ENCODE measurements around the gene WDFY3.

Gene WDFY3

GRCh38 chr4:84848432-84848831 is 118.1 kb downstream of the WDFY3 start:
- DNase-seq (ENCODE audit: low read depth in 1 of 2, low spot score in 1 of 2): no peak
- Histone ChIP-seq H3K27ac (replicated peaks) (no peak overlapping the region), H3K27me3 (ENCODE audit: insufficient read depth, poor library complexity, severe bottlenecking) (no peaks in the 10 kb centered on the region), H3K4me3 (replicated peaks; ENCODE audit: insufficient read depth, low read length) (no peak overlapping the region)
- no peak for TF ChIP-seq SPI1 (IDR thresholded peaks at IDR 0.05; ENCODE audit: borderline replicate concordance, low read depth)
- TF ChIP-seq REST (IDR thresholded peaks at IDR 0.05; ENCODE audit: insufficient replicate concordance, low read depth): no peak
- no peak for TF ChIP-seq CTCF (IDR thresholded peaks at IDR 0.05; ENCODE audit: insufficient read depth, low read length)
- no peak for TF ChIP-seq POLR2AphosphoS5 (IDR thresholded peaks at IDR 0.05; ENCODE audit: low read depth)
- TF ChIP-seq GABPA (IDR thresholded peaks at IDR 0.05; ENCODE audit: low read depth): no peak

- DNase-seq (ENCODE audit: low read depth in 1 of 2, low spot score in 1 of 2): no peak
- TF ChIP-seq SPI1 (IDR thresholded peaks at IDR 0.05; ENCODE audit: borderline replicate concordance, low read depth): no peak
- TF ChIP-seq CTCF (IDR thresholded peaks at IDR 0.05; ENCODE audit: insufficient read depth, low read length): no peak
- no peak for TF ChIP-seq GABPA (IDR thresholded peaks at IDR 0.05; ENCODE audit: low read depth)
- TF ChIP-seq POLR2AphosphoS5 (IDR thresholded peaks at IDR 0.05; ENCODE audit: low read depth): no peak
- no peak for TF ChIP-seq REST (IDR thresholded peaks at IDR 0.05; ENCODE audit: insufficient replicate concordance, low read depth)
- no peak overlapping the region for H3K27ac ChIP-seq (replicated peaks)
Observed at GRCh38 chr4:84847978-84848377, 118.5 kb downstream of the WDFY3 start.

GRCh38 chr4:84846985-84847384 is 119.5 kb downstream of the WDFY3 start:
- Histone ChIP-seq H3K27me3 (ENCODE audit: insufficient read depth, poor library complexity, severe bottlenecking) (no peaks in the 10 kb centered on the region), H3K27ac (replicated peaks) (no peak overlapping the region), H3K4me3 (replicated peaks; ENCODE audit: insufficient read depth, low read length) (no peak overlapping the region)
- no peak for DNase-seq (ENCODE audit: low read depth in 1 of 2, low spot score in 1 of 2)
- no peak for TF ChIP-seq REST (IDR thresholded peaks at IDR 0.05; ENCODE audit: insufficient replicate concordance, low read depth)
- no peak for TF ChIP-seq SPI1 (IDR thresholded peaks at IDR 0.05; ENCODE audit: borderline replicate concordance, low read depth)
- TF ChIP-seq POLR2AphosphoS5 (IDR thresholded peaks at IDR 0.05; ENCODE audit: low read depth): no peak
- TF ChIP-seq CTCF (IDR thresholded peaks at IDR 0.05; ENCODE audit: insufficient read depth, low read length): no peak
- no peak for TF ChIP-seq GABPA (IDR thresholded peaks at IDR 0.05; ENCODE audit: low read depth)

More at GRCh38 chr4:84847978-84848377, 118.5 kb downstream of the WDFY3 start:
- no peaks in the 10 kb centered on the region for H3K27me3 ChIP-seq (ENCODE audit: insufficient read depth, poor library complexity, severe bottlenecking)
- no peak overlapping the region for H3K4me3 ChIP-seq (replicated peaks; ENCODE audit: insufficient read depth, low read length)

All from HL-60 (cell line).